ENCODE data around the gene CLCN7. TPM values are rescaled to one million over a fixed set of nuclear protein-coding genes. Genes with fewer than 3 reads are reported as not detected.

CLCN7 gene
- polyA plus RNA-seq, 1 of the 3 experiments (the other 2 are of a cell fraction): 44.3 TPM

- Histone ChIP-seq H3K9ac (no peak overlapping the region), H3K9me2 (no peaks in the 10 kb centered on the region), H3F3A (replicated peaks; ENCODE audit: insufficient read depth) (no peaks in the 10 kb centered on the region), H3K4me2 (no peak overlapping the region), H4K20me1 (ENCODE audit: insufficient read depth) (no peaks in the 10 kb centered on the region), H3K27me3 (ENCODE audit: insufficient read depth) (no peaks in the 10 kb centered on the region), H3K36me3 (replicated peaks in 1 of 2; ENCODE audit: control insufficient read depth in 1 of 2, insufficient read depth in 2 of 2, low read length in 1 of 2) (no peaks in the 10 kb centered on the region), H2AFZ (ENCODE audit: low read depth) (no peak overlapping the region), H3K27ac (ENCODE audit: low read depth in 2 of 2, low read length in 1 of 2) (no peak overlapping the region), H3K4me1 (ENCODE audit: control insufficient read depth in 1 of 2, insufficient read depth in 2 of 2, low read depth in 1 of 2, low read length in 1 of 2) (no peaks in the 10 kb centered on the region; a peak in 1 of 4 replicates), H3K4me3 (ENCODE audit: low read depth in 2 of 2, low read length in 1 of 2) (no peak overlapping the region), H3K9me3 (no peaks in the 10 kb centered on the region), H3K79me2 (ENCODE audit: insufficient read depth) (no peaks in the 10 kb centered on the region)
- POLR2A ChIA-PET: no interaction called here
- CTCF ChIA-PET: no interaction called here
- no peak for TF ChIP-seq MXI1 (IDR thresholded peaks at IDR 0.05; ENCODE audit: low read depth, low read length)
- TF ChIP-seq NRF1 (IDR thresholded peaks at IDR 0.05; ENCODE audit: low read depth, low read length): no peak
- TF ChIP-seq EZH2phosphoT487 (IDR thresholded peaks at IDR 0.05; ENCODE audit: borderline replicate concordance, low read depth): no peak
- TF ChIP-seq NFIC (IDR thresholded peaks at IDR 0.05; ENCODE audit: borderline replicate concordance): no peak
- no peak for TF ChIP-seq JUND (IDR thresholded peaks at IDR 0.05)
- TF ChIP-seq RFX5 (IDR thresholded peaks at IDR 0.05; ENCODE audit: low read length): no peak
- TF ChIP-seq IRF3 (IDR thresholded peaks at IDR 0.05; ENCODE audit: low read depth, low read length): no peak
- no peak for TF ChIP-seq ZBTB33 (IDR thresholded peaks at IDR 0.05; ENCODE audit: borderline replicate concordance, low read depth)
- TF ChIP-seq SIN3A (IDR thresholded peaks at IDR 0.05; ENCODE audit: borderline replicate concordance, low read depth, low read length): no peak
- no peak for TF ChIP-seq YY1 (IDR thresholded peaks at IDR 0.05; ENCODE audit: low read depth)
- no peak for TF ChIP-seq REST (IDR thresholded peaks at IDR 0.05; ENCODE audit: low read depth, low read length)
- no peak for TF ChIP-seq RAD21 (IDR thresholded peaks at IDR 0.05; ENCODE audit: low read length)
- TF ChIP-seq FOXM1 (IDR thresholded peaks at IDR 0.05; ENCODE audit: low read depth): no peak
- TF ChIP-seq ELF1 (IDR thresholded peaks at IDR 0.05): no peak
- DNase-seq: no peak
- WGBS (ENCODE audit: low lambda C conversion rate): 90% methylated on average over 40 of the region's 47 CpGs
Observed at GRCh38 chr16:1436731-1437355, 38.0 kb downstream of the CLCN7 start.

Data from SK-N-SH (cell line).